ENCODE measurements around the gene IQCN.

IQCN gene

DNA sequence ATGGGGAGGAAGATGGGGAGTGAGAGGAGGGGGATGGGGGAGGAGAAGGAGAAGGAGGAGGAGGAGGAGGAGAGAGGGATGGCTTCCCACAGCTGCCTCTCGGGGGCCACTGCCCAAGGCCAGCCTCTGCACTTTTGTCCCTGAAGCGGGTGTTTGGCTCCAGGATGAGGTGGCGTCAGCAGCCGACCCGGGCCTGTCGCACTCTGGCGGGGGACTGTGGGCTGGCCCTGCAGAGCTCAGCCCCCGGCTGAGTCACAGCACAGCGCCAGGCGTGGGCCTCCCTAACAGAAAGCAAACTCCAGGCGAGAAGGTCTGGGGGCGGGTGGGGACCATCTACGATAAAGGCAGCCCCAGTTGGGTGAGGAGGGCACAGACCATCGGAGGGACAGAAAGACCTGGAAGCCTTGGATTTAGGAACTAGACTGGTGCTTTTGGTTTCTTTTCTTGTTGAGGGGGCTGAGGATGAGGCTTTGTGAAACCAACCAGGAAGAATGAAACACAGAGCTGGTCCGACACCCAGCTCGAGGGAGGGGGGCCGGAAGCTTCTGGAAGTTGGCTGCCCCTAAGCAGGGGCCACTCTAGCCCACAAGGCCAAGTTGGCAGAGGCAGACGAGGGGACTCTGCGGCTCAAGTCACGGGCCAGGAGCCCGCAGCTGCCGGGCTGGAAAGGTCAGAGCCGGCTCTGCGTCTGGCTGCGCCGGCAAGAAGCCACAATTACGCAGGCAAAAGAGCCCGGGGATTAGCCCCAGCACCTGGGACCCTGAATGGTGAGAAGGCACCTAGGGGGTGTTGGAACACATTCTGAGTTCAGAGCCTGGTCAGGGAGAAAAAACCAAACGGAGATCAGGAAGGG, 30.4 kb upstream of the IQCN start:
- peak; percentile 75 for DNase-seq

DNA sequence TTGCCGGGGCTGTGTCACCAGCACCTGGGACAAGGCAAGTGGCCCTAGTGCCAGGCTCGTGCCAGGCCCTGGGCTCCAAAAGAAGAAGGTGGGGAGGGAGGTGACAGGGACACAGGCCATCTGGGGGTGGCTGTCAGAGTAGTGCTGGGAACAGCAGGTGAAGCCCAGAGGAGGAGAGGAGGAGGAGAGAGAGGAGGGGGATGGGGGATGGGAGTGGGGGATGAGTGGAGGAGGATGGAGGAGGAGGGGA, 29.9 kb upstream of the IQCN start:
- no peak for DNase-seq

DNA sequence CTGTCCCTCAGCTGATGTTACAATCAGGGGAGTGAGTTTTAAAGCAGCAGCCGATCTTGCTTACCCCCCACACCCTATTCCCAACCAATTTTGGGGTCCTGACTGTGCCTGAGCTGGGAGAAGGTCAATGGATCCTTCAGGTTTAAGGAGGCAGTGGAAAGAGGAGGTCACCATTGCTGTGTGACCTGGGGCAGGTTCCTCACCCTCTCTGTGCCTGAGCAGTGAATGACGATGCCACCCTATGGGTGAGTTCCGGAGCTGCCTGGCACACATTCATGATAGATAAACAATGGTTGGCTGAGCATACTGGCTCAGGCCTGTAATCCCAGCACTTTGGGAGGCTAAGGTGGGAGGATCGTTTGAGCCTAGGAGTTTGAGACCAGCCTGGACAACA, 27.5 kb upstream of the IQCN start:
- DNase-seq: no peak

DNA sequence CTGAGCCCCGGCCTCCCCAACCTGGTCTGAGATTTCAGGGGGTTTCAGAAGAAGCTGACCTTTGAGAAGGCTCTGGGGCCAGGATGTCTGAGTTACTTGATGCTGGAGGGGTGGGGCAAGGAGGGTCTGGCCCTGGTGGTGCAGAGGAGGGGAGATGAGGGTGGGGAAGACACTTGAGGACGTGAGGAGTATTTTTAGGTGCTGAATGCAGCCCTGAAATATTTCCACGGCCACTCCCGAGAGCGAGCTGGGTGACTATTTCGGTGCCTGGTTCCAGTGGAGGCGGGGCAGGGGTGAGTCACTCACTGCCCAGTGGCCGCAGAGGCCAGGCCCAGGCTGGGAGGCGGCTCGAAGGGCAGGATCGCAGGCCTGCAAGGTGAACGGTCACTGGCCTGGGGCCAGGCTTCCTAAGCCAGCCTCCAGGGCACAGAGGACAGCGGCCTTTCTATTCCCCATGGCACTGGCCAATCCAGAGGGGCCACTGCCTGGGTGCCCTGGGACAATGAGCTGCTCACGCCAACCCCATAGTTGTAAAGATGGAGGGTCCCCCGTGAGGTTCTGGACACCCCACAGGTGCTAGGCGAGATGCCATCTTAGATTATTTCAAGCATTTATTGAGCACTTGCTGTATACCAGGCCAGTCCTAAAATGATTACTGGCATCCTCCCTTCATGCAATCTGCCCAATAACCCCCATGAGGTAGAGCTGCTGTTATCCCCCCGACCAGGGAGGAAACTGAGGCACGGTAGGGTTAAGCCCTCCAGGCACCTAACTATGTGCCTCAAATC, 26.9 kb upstream of the IQCN start:
- no peak for DNase-seq

DNA sequence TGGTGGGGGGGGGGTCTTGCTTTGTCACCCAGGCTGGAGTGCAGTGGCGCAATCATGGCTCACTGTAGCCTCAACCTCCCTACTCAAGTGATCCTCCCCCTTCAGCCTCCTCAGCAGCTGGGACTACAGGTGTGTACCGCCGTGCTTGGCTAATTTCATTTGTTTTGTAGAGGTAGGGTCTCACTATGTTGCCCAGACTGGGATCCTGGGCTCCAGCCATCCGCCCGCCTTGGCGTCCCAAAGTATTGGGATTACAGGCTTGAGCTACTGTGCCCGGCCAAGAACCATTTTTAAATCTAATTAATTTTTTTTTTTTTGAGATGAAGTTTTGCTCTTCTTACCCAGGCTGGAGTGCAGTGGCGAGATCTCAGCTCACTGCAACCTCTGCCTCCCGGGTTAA, 25.4 kb upstream of the IQCN start:
- DNase-seq: no peak

DNA sequence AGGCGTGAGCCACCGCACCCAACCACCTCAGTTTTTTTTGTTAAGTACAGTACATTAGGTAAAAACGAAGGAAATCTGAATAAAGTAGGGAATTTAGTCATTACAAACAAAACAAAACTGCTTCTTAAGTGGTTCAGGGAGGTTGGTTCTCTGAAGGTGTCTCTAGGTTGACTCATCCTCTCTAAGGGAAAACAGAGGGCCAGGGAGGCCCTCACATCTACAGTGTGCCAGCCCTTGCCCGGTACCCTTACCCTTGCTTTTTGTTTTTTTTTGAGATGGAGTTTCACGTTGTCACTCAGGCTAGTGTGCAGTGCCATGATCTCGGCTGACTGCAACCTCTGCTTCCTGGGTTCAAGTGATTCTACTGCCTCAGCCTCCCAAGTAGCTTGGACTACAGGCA, 24.3 kb upstream of the IQCN start:
- no peak for DNase-seq

DNA sequence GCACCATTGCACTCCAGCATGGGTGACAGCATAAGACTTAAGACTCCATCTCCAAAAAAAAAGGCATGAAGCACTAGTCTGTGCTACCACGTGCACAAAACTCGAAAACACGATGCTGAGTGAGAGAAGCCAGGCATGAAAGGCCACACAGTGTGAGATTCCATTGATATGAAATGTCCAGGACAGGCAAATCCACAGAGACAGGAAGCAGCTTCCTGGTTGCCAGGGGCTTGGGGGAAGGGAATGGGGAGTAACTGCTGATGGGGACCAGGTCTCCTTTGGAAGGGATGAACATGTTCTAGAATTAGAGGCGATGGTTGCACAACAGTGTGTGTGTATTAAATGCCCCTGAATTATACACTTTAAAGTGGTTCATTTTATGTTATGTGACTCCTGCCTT, 23.1 kb upstream of the IQCN start:
- DNase-seq: no peak

DNA sequence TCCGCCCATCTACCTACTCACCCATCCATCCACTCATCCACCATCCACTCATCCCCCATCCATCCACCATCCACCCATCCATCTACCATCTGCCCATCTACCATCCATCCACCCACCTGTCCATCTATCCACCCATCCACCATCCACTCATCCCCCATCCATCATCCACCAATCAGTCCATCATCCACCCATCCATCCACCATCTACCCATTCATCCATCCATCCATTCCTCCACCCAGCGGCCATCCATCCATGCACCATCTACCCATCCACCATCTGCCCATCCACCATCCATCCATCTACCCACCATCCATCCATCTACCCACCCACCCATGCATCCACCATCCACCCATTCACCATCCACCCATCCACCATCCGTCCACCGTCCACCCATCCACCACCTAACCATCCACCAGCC, 20.8 kb upstream of the IQCN start:
- DNase-seq: no peak

DNA sequence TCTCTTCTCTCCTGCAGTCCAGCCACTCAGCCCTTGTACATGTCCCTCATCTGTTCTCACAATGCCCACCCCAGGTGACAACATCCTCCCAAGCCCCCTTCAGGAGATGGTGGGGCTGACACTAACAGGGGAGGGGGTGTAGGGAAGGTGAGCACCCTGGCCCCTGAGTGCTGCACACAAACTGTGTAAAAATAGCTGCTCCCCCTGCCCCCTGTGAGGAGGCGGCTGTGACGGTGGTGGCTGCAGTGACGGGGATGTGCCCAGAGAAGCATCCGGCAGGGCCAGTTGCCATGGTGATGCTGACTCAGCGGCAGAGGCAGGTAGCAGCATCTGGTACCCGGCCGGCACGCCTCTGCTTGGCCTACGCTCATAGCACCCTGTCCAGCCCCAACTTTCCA, 20.2 kb upstream of the IQCN start:
- no peak for DNase-seq

DNA sequence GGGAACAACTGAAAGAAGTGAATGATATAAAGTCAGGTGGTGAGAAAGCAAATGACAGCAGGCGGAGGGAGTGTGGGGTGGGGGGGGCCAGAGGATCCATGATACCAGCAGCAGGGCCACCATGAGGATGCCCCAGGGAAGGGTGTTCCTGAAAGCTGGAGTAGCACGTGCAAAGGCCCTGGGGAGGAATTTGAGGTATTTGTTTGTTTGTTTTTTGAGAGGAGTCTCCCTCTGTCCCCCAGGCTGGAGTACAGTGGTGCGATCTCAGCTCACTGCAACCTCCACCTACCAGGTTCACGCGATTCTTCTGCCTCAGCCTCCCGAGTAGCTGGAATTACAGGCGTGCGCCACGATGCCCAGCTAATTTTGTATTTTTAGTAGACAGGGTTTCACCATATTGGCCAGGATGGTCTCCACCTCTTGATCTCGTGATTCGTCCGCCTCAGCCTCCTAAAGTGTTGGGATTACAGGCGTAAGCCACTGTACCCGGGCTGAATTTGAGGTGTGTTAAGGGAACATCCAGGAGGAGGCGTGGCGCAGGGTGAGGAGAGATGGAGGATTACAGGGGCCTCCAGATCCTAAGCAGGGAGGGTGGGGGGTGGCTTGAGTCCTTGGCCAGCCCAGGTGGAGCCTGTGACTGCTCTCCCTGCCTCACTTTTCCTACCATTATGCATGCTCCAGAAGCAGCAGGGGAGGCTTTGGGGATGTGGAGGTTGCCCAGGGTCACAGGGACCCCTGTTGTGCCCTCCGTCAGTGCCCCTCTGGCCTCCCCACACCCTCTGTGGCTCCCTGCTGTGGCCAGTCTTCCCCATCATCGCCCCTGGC, 19.6 kb upstream of the IQCN start:
- DNase-seq: no peak

DNA sequence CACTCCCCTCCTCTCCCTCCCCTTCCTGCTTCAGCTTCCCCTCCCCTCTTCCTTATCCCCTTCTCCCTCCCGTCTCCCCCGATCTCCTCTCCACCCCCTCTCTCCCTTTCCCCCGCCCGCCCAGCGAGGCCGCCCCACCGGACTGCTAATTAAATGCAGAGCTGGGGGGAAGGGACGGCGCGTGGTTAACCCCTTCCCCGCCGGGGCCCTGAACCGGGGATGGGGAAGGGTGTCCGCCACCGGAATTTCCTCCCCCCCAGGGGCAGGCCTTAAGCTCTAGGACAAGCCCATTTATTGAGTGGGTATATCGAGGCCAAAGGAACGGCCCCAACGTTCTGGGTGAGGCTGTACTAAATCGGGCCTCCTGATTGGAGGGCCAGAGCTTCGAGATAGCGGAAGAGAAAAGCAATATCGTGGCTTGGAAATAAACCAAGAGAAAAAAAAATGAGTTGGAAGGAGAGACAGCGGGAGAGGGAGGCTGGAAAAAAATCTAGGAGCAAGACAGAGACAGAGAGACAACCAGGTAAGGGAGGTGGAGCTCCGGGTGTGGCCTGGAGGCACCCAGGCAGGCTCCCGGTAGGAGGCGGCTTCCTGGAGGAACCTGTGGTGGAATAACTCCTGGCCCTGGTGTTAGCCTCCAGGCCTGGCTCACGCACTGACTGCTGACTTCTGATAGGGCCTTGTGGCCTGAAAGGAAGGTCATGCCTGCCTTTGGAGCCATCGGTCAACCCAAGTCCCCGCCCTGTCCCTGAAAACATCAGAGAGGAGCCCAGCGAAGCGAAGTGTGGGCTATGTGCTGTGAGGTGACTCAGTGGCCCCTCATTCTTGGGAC, 18.8 kb upstream of the IQCN start:
- no peak for DNase-seq

DNA sequence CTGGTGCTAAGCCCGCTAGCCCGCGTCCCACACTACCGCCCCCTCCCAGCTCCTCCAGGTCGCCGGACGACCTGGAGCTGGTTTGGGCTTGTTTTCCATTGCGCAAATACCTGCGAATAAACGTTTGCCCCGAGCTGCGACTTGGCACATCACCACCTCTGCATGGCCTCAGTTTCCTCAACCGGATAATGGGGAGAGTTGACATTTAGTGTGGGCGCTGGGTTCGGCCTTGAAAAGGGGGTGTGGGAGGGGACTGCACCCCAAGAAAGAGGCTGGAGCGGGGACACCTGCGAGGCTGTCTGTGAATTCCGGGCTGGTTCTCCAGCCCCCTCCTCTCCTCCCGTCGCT, 18.2 kb upstream of the IQCN start:
- DNase-seq: no peak

DNA sequence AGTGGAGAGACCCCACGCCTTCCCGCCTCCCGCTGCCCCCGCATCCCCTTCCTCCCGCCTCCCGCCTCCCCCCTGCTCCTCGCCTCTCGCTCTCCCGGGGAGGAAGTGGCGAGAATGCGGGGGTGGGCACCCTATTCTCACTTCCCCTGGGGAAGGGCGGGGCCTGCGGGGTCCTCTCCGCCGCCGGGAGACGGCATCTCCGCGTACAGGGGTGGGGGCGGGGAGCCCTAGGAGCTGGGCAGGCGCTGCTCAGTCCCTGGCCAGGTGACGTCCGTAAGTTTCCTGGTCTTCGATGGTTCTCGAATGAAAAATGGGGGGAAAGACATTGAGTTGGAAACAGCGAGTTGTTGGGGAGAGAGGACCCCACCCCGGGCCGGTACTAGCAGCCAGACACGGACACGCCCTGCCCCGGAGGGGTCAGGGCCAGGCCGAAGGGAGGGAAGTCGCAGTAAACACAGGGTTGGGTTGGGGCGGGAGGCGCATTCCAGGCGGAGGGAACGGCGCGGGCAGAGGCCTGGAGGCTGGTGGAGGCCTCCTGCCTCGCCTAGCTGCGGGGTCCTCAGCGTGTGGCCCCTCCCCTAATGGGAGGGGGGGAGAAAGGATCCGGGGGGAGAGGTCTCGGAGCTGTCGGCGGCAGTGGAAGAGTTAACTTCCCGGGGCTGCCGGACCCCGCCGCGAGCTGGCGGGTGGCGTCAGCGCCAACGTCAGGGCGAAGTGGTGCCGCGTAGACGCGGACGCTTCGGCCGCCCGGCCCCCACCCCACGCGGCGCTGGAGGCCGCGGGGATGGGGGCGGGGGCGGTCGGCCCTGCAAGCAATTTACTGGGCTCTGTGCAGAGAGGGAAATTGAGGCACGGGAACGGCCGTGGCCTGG, 17.6 kb upstream of the IQCN start:
- DNase-seq: no peak

DNA sequence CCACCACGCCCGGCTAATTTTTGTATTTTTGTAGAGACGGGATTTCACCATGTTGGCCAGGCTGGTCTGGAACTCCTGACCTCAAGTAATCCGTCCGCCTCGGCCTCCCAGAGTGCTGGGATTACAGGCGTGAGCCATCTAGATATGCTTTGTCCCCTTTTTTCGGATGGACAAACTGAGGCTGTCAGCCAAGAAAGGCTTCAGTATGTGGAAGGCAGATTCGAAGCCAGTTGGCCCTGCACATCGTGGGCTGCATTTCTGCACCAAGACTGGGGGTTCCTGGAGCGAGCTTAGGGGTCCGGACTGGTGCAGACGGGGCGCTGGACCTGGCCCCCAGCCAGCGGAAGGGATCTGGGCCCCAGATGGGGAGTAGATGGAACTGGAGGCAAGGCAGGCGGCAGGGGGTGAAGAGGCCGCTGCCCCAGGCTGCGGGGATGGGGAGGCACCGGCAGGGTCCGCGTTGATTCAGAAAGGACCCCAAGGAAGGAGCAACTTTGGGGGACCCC, 16.8 kb upstream of the IQCN start:
- DNase-seq: no peak

DNA sequence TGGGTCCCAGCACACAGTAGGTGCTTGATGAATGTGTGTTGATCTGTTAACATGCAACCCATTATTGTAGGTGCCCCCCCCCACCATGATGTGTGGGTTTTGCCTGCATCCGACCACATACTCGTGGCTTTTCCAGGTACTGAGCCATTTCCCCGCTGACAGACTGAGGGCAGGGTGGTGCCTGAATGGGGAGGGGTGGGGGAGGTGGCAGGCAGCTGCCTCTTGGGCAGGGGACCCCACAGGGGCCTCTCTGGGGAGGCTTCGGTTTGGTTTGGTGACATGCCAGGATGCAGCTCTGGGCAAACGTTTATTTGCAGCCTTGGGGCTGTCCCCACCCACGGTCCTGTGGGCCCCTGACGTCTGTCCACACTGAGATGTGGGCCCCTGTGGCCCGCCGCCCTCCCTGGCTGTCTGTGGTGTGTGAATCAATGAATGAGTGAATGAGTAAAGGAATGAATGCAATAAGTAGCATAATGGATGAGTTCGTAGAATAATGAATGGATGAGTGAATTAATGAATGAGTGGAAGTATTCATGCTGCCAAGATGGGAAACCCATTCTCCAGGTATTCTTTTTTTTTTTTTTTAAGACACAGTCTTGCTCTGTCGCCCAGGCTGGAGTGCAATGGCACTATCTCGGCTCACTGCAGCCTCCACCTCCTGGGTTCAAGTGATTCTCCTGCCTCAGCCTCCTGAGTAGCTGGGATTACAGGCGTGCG, 16.2 kb upstream of the IQCN start:
- DNase-seq: no peak

DNA sequence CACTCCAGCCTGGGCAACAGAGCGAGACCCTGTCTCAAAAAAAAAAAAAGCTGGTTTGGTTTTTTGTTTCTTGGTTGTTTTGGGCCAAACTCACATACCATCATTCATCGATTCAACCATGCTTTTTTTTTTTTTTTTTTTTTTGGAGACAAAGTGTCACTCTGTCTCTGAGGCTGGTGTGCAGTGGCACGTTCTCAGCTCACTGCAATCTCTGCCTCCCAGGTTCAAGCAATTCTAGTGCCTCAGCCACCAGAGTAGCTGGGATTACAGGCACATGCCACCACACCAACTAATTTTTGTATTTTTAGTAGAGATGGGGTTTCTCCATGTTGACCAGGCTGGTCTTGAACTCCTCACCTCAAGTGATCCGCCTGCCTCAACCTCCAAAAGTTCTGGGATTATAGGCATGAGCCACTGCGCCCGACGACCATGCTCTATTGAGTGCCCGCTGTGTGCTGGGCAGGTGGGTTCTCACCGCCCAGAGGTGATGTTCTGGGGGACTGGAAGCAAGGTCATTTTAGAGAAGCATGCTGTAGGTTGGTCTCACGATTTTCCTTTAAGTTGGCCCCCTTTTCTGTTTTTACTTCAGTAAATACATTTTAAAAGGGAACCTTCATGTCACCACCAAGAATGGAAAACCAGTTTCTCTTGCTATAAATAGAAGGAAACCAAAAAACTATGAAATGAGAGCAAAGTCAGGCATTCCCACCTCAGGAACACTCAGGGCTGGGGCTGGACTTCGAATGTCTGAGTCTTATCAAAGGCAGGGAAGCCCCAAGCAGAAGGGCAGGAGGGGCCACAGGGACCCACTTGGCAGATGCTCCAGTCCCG, 15.4 kb upstream of the IQCN start:
- no peak for DNase-seq

DNA sequence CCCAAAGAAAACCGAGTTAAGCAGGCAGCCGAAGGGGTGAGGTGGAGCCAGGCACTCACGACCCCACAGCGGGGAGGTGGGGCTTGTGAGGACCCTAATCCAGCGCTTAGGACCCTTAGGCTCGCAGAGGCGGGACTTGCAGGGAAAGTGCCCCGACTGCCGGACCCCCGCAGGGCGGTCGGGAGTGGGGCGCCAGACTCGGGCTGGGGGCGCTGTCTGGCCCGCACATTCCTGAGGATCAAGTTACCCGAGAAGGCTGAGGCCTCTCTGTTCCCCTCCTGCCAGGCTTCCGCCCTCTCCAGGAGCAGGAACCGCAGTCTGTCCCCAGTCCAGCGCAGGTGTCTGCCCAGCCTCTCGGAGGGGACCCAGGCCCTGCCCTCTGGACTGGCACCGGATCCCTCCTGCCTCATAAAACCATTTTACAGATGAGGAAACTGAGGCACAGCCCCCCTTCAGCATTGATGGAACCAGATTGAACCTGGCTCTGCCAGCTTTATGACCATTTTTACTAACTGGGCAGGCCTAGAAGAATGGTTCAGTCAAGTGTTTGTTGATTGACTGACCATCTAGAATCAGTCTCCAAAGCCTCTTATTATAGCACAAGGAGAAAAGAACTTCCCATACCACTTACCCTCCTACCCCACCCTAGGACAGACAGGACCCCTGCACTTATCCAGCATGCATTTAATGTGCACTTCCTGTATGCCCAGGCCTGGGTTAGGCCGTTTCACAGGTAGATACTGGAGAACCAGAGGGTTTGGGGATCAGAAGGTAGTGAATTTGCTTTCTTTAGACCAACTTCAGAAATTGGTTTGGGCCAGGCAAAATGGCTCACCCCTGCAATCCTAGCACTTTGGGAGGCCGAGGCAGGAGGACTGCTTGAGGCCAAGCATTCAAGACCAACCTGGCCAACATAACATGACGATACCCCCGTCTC, 13.9 kb upstream of the IQCN start:
- DNase-seq: no peak

DNA sequence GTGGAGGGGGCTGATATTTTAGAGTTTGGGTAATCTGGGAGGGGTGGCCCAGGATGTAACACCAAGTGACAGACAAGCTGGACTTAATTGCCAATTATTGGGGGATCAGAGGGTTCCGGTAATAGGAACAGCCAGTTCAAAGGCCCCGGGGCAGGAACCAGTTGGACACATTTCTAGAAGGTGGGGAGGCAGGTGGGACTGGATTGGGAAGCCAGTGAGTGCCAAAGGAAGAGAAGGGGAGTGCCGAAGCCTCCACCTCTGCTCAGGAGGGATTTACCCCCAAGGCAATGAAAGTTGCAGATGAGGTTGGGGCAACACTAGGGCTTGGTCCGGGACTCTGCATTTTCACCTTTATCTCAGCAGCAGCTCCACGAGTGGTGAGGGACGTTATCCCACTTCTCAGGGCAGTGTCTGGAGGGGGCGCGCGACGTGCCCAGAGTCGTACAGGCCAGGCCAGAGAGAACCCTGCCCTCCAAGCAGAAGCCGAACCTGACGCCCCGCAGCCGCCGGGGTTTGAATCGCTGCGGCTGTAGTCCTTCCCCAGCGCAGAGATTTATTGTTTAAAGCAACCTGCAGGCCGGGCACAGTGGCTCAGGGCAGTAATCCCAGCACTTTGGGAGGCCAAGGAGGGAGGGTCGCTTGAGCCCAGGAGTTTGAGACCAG, 12.9 kb upstream of the IQCN start:
- DNase-seq: no peak
